Measurements from ENCODE around the gene ACMSD.

DNA sequence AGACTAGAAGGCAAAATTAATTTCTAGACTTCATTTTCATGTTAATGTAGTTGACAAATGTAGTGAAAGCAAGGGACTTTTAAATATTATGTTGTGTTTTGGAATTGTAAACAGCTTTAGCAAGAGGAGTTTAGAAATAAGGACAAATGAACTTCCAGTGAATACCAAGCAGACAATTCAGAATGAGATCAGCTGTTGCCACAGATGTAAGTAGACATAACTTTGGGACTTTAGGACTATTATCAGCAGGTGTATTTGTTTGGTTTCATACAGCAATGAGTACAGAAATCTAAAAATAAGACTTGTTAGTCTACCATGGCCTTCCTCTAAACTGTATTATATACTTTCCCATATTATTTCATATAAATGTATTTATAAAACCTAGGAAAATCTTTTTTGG, 46.0 kb downstream of the ACMSD start:
- TF ChIP-seq TAF1 (IDR thresholded peaks at IDR 0.05; ENCODE audit: borderline replicate concordance, insufficient read depth, low read length), result no peak
- TF ChIP-seq, protein P1, sequence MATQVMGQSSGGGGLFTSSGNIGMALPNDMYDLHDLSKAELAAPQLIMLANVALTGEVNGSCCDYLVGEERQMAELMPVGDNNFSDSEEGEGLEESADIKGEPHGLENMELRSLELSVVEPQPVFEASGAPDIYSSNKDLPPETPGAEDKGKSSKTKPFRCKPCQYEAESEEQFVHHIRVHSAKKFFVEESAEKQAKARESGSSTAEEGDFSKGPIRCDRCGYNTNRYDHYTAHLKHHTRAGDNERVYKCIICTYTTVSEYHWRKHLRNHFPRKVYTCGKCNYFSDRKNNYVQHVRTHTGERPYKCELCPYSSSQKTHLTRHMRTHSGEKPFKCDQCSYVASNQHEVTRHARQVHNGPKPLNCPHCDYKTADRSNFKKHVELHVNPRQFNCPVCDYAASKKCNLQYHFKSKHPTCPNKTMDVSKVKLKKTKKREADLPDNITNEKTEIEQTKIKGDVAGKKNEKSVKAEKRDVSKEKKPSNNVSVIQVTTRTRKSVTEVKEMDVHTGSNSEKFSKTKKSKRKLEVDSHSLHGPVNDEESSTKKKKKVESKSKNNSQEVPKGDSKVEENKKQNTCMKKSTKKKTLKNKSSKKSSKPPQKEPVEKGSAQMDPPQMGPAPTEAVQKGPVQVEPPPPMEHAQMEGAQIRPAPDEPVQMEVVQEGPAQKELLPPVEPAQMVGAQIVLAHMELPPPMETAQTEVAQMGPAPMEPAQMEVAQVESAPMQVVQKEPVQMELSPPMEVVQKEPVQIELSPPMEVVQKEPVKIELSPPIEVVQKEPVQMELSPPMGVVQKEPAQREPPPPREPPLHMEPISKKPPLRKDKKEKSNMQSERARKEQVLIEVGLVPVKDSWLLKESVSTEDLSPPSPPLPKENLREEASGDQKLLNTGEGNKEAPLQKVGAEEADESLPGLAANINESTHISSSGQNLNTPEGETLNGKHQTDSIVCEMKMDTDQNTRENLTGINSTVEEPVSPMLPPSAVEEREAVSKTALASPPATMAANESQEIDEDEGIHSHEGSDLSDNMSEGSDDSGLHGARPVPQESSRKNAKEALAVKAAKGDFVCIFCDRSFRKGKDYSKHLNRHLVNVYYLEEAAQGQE (IDR thresholded peaks at IDR 0.05; ENCODE audit: insufficient read depth in 1 of 2, low read depth in 2 of 2, low read length in 2 of 2), result no peak

Measured in PFSK-1 (cell line).